ENCODE results near the gene GPC5. TPM values are rescaled to one million over a fixed set of nuclear protein-coding genes. Genes with fewer than 3 reads are reported as not detected.

GPC5 gene
- total and polyA plus RNA-seq, 2 of the 8 experiments (the other 6 are each of a cell fraction or from before 2014, with no cell fraction given) = 0.20 to 0.39 TPM

DNA sequence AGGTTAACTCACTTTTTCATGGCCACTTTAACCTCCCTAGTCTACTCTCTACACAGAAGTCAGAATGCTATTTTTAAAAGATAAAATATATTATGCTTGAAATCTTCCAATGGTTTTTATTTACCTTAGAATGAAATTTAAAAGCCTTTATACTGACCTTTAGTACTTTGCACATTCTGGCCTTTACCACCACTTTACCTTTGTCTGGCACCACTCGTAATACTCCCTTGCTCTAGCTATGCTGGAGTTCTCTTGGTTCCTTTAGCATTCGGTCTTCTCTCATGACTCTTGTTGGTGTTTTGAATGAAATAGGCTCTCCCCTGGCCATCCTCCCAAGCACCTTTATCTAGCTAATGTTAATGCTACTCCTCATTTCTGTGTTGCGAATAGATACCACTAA is 310.8 kb downstream of the GPC5 start (continued):
- TF ChIP-seq RNF2 (IDR thresholded peaks at IDR 0.05; ENCODE audit: borderline replicate concordance, low read depth, low read length, missing control alignments, poor library complexity, severe bottlenecking) (no peak), JUND (IDR thresholded peaks at IDR 0.05; ENCODE audit: low read length) (no peak), SAP30 (IDR thresholded peaks at IDR 0.05; ENCODE audit: insufficient read depth, insufficient replicate concordance, low read length) (no peak), PHF8 (conservative IDR thresholded peaks at IDR 0.05; ENCODE audit: low read depth, low read length) (no peak), GTF2F1 (IDR thresholded peaks at IDR 0.05; ENCODE audit: borderline replicate concordance, low read depth, low read length) (no peak)

Data from H1 (cell line).